ENCODE results near the gene GLCE. TPM values are rescaled to one million over a fixed set of nuclear protein-coding genes. Genes with fewer than 3 reads are reported as not detected.
A peak's percentile ranks its signal among the peaks of the same experiment; 100 is the strongest.

GLCE gene
- total RNA-seq, 4 donors from 2014 or later, result 12.9 to 23.5 (median 15.4) TPM

- ATAC-seq (ENCODE audit: low FRiP score), result no peak
- no peak for DNase-seq (ENCODE audit: low spot score)
Measured at GRCh38 chr15:69244798-69245197, 84.4 kb downstream of the GLCE start.

GRCh38 chr15:69253156-69253555, 92.7 kb downstream of the GLCE start:
- DNase-seq (ENCODE audit: low spot score), result no peak
- peak; percentile 75 for ATAC-seq (ENCODE audit: low FRiP score)
- no peak for TF ChIP-seq CTCF (IDR thresholded peaks at IDR 0.05)

More at GRCh38 chr15:69244798-69245197, 84.4 kb downstream of the GLCE start:
- no peak for TF ChIP-seq CTCF (IDR thresholded peaks at IDR 0.05)

GRCh38 chr15:69265347-69265955, 105.0 kb downstream of the GLCE start:
- TF ChIP-seq CTCF (IDR thresholded peaks at IDR 0.05), result no peak
- ATAC-seq (ENCODE audit: low FRiP score), result no peak
- no peak for DNase-seq (ENCODE audit: low spot score)

GRCh38 chr15:69271217-69271616, 110.8 kb downstream of the GLCE start:
- TF ChIP-seq CTCF (IDR thresholded peaks at IDR 0.05), result no peak
- no peak for DNase-seq (ENCODE audit: low spot score)
- ATAC-seq (ENCODE audit: low FRiP score), result no peak

- no peak for TF ChIP-seq CTCF (IDR thresholded peaks at IDR 0.05)
- DNase-seq (ENCODE audit: low spot score), result no peak
- ATAC-seq (ENCODE audit: low FRiP score), result no peak
Measured at GRCh38 chr15:69272139-69272538, 111.7 kb downstream of the GLCE start.

- ATAC-seq (ENCODE audit: low FRiP score) (no peak), DNase-seq (ENCODE audit: low spot score) (no peak)
- TF ChIP-seq CTCF (IDR thresholded peaks at IDR 0.05), result no peak
Measured at GRCh38 chr15:69272891-69273290, 112.5 kb downstream of the GLCE start.

- no peak for DNase-seq (ENCODE audit: low spot score)
- no peak for TF ChIP-seq CTCF (IDR thresholded peaks at IDR 0.05)
- no peak for ATAC-seq (ENCODE audit: low FRiP score)
Measured at GRCh38 chr15:69275074-69275670, 114.7 kb downstream of the GLCE start.

All from omental fat pad (tissue), 4 donors.